Measurements from ENCODE around the gene ZPLD1. TPM values are rescaled to one million over a fixed set of nuclear protein-coding genes. Genes with fewer than 3 reads are reported as not detected.
A peak's percentile ranks its signal among the peaks of the same experiment; 100 is the strongest.

The ZPLD1 gene
- polyA plus RNA-seq (ENCODE audit: insufficient read length in 10 of 10), result under 1 TPM in 1 of 10 donors, not detected in 9; 0.16 TPM
- long read RNA-seq, donor 1, result 0 reads
- long read RNA-seq, donor 2, result 0 reads
- long read RNA-seq, donor 3, result 0 reads
- long read RNA-seq, donor 4, result 0 reads
- long read RNA-seq, donor 5, result 0 reads
- long read RNA-seq, donor 6, result 0 reads
- long read RNA-seq, donor 7, result 0 reads
- long read RNA-seq, donor 8, result 0 reads
- long read RNA-seq, donor 9, result 0 reads

DNA sequence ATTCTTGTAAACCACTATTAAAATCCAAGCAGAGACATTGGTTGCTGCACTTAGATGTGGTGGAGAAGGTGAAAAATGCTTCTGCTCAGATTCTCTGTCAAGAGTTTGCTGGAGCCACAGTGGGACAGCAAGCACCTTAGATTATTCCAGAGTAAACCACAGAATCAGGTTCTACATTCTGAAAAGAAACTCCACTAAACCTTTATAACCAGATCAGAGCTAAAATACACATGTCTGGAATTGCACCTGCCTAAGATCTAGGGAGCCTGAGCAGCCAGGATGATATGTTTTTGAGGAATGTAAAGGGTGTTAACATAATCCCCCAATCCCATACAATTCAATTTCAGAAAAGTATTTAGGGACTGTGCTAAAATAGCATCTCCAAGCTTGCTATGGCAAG, at the start of gene ZPLD1:
Gene ZPLD1, plus strand, starts transcription at position 301 of the 400 bp plus-strand sequence. CDS start 3,473 bp downstream, outside the sequence.
- DNase-seq, result no peak

GRCh38 chr3:102390171-102390864, 44.5 kb upstream of the ZPLD1 start:
- DNase-seq, result no peak

DNA sequence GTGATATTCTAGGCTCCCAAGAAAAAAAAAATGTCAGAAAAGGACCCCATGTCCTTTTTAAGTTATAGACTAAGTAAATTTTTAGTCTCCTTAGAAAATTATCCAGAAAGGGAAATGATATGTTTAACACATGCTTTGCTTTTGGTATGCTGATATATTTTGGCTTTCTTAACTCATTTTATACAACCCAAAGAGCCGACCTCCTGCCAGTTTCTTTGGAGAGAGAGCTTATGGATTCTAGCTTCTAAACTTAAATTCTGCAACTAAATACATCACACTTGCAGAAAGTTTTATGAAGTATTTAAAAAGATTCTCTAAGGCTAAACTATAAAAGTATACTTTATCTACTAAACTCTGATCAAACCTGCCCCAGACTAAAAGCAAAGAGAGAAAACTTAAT, 43.9 kb upstream of the ZPLD1 start:
- no peak for DNase-seq

DNA sequence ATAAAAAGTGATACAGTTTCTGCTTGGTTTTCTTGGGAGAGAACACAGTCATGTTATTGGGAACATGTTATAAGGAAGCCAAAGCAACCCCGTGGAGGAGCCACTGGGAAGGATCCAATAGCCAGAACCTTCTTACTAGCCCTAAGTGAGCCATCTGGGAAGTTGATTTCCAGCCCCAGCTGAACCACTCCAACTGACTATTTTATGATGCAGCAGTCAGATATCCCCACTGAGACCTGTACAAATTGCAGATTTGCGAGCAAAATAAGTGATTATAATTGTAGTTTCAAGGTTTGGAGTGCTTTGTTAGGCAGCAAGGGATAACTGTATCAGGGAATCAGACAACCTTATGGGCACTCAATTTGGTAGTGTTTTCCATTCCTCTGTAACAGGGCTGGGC, 43.3 kb upstream of the ZPLD1 start:
- no peak for DNase-seq

GRCh38 chr3:102394517-102394916, 40.3 kb upstream of the ZPLD1 start:
- no peak for DNase-seq

GRCh38 chr3:102398176-102398575, 36.6 kb upstream of the ZPLD1 start:
- no peak for DNase-seq

DNA sequence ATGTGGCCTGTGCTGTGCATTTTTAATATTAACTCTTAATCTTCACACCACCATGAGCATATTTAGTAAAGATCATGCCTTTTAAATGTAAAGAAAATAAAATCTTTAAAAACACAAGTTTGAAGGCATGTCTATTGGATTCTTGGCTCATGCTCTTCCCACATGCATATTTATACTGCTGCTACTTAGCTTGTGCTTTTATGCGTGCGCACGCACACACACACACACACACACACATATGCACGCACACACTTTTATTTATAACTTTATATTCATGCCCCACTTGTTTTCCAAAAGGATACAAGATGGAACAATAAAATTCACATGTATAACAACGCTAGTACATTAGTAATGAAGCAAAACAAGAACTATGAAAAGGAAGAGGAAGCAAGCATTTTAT, 36.1 kb upstream of the ZPLD1 start:
- DNase-seq, result no peak

DNA sequence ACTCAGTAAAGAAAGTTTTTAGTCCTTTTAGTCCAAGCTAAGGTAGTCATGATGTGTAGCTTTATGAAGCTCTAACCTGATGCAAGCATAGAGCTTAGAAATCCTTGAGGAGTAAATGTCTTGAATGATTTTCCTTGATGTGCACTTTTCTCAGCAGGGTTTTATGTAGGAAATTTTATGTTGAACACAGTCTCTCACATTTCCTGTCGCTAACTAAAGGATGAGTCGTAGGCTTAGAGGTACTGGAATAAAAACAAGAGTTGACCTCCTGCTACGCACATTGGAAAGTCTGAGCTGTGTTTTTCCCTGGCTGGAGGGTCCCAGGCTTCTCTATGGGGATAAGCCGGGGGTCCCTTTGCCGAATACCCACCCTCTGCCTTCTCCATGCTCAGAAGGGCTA, 34.7 kb upstream of the ZPLD1 start:
- DNase-seq, result no peak

DNA sequence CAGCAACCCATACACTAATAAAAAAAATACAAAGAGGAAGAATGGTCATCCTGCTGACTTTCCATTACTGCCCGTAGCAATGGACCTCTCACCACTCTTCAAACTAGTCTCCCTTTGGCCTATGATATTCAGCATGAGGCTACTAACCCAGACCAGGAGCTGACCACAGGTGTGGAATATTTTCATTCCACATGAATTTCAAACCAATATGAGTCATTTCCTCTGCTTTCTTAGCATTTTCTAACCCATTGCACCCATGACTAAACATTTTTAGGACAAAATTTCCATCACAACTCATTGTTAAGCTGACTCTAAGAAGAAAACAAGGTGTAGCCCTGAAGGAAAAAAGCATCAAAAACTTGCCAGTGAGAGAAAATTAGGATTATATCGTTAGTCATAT, 34.0 kb upstream of the ZPLD1 start:
- DNase-seq, result peak in 1 of 3 donors; percentile 5

GRCh38 chr3:102410616-102411015, 24.2 kb upstream of the ZPLD1 start:
- DNase-seq, result no peak

DNA sequence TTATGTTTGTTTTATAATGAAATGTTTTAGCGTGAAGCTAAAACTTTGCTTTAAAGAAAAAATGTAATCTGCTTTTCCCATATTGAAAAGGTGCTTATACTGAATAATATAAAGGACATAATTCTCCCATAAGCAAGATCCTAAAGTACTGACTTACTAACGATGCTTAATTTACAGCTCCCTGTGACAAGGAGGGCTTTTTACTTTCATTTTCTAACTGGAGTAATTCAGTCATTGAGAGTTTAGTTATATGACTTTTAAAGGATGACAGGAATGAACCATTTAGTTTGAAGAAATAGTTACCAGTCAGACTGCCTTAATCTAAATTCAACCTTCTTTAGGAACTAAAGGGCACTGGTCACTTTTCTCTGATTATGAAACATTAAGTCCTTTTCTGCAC, 19.3 kb upstream of the ZPLD1 start:
- DNase-seq, result peak in 1 of 3 donors; percentile 4

DNA sequence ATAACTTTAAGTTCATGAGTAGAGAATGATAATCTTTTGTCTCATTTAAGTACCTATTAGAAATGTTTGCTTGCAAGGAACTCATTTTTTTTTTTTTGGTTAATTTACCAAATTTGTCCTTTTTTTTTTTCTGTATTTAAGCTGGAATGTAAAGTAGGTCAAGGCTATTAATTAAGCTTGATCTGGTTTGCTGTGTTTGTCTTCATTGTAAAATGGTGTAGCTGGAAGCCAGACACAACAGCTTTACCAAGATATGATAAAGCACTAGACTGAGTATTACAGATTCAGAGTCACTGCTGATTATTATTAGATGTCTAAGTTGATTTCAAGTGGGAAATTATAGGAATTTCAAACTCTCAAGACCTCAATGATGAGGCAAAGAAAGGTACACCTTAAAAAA, 15.0 kb upstream of the ZPLD1 start:
- no peak for DNase-seq

DNA sequence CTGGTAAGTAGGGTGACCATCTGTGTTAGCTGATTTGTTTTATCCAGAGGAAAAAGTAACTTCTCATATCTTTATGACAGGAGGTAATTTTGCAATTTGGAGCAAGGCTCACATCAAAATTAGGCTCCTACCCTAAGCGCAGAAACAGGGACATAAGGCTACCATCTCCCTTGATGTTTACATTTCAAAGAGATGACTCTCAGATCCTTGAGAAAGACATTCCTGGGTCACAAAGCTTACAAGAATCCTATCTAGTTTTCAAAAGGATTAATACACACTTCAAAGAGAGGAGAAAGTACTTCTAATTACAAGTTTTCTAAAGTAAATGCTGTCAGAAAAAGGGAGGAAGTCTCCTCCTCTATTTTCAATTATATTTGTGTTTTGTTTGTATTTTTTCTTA, 7.0 kb downstream of the ZPLD1 start:
- DNase-seq, result no peak

- no peak for DNase-seq
Observed at GRCh38 chr3:102443021-102443420, 8.2 kb downstream of the ZPLD1 start.

- peak in 2 of 3 donors; percentile 10 to 25 for DNase-seq
Observed at GRCh38 chr3:102444101-102444500, 9.3 kb downstream of the ZPLD1 start.

GRCh38 chr3:102447272-102447671, 12.5 kb downstream of the ZPLD1 start:
- DNase-seq, result peak in 1 of 3 donors; percentile 5

DNA sequence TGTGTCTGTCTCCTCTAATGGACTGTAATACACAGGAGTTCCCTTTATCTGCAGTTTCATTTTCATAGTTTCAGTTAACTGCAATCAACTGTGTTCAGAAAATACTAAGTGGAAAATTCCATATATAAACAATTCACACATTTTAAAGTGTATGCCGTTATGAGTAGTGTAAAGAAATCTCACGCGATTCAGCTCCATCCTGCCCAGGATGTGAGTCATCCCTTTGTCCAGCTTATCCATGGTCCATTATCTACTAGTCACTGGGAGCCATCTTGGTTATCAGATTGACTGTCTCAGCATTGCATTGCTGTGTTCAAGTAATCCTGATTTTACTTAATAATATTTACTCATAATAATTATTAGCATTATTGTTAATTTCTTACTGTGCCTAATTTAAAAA, 14.5 kb downstream of the ZPLD1 start:
- DNase-seq, result no peak

GRCh38 chr3:102449930-102450329, 15.1 kb downstream of the ZPLD1 start:
- no peak for DNase-seq

- DNase-seq, result no peak
Observed at GRCh38 chr3:102450976-102451375, 16.2 kb downstream of the ZPLD1 start.

GRCh38 chr3:102451543-102451942, 16.7 kb downstream of the ZPLD1 start:
- no peak for DNase-seq

DNA sequence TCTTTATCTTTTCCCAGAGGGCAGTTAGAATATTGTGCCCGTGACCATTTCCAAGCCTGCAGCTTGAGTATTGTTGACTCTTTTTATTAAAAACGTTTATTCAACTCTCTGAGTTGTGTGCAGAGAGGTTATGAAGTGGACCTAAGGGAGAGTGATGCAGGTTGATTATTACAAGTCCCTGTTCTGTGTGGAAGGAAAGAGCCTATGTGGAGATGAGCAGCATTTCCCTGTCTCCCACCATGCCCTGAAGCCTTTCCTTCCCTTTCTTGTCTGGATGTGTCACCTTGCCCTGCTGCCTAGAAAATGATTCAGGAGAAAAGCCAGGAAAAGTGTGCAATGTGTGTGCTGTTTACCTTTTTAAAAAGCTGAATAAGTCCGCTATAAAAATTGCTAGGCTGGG, 19.4 kb downstream of the ZPLD1 start:
- DNase-seq, result no peak

- no peak for DNase-seq
Observed at GRCh38 chr3:102457644-102458043, 22.8 kb downstream of the ZPLD1 start.

DNA sequence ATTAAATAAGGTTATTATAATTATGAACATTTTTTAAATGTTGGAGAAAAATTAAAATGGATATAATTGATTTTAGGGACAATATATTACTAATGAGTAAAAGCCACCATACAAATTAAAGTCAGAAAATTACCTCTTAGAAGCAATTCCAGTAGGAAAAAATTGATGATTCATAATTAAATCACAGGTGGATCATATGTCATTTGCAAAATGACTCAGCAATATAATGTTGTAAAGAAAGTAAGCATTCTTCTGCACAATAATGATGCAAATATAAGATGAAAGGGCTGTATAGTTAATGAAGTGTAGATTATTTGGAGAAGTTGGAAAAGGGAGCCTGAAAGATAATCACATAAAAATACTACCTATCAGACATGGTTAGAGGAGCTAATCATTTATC, 25.8 kb downstream of the ZPLD1 start:
- no peak for DNase-seq

GRCh38 chr3:102464261-102464660, 29.4 kb downstream of the ZPLD1 start:
- no peak for DNase-seq

All from muscle of back (tissue), 13 donors.